B cell (primary cell): Measurements from ENCODE around the gene CCDC178. TPM values are rescaled to one million over a fixed set of nuclear protein-coding genes. Genes with fewer than 3 reads are reported as not detected.

Experiments
- ATAC-seq: fragments of 200-7000 bp; cut with Tn5 transposase; one replicate; pipeline ENCODE4 v1.10.0; 2021; ENCODE audit warnings: low read depth, mild to moderate bottlenecking, moderate number of reproducible peaks, moderate library complexity
- CTCF ChIA-PET: fragments of 350-600 bp; sonication (Branson Sonifier 250); formaldehyde crosslinking; loops from one replicate; lab custom pipeline; 2021; ENCODE audit warnings: antibody characterized with exemption, inconsistent platforms; lab: Charles Lee
- POLR2A ChIA-PET: fragments of 350-600 bp; sonication (Branson Sonifier 250); formaldehyde crosslinking; loops from one replicate; lab custom pipeline; 2021; ENCODE audit warnings: antibody characterized with exemption; lab: Charles Lee
- DNase-seq: peaks from one replicate; pipeline ENCODE4 v3.0.0; 2013
- H2AFZ ChIP-seq: 2 replicates; pipeline ENCODE4 v1.6.1; 2012; ENCODE audit warnings: mild to moderate bottlenecking, low read depth, low read length; ENCODE audit not compliant: insufficient read depth, poor library complexity, severe bottlenecking
- H3K27ac ChIP-seq, 2 donors: 1 replicate in 1 of 2; 2 replicates in 1 of 2; pipeline ENCODE4 v1.5.1; 2012 to 2013; ENCODE audit warnings: low read length in 2 of 2, mild to moderate bottlenecking in 2 of 2, moderate library complexity in 1 of 2
- H3K27me3 ChIP-seq, 4 experiments: fragments of 200-600 bp in 1 of 4; sonication (generic) in 1 of 4; replicated peaks in 1 of 4; 1 replicate in 2 of 4; 2 replicates in 2 of 4; pipeline versions ENCODE4 v1.6.1 to v1.7.0; 2013 to 2016; ENCODE audit warnings: low read length in 3 of 4, mild to moderate bottlenecking in 2 of 4, mixed read lengths in 1 of 4, moderate library complexity in 1 of 4; ENCODE audit not compliant: insufficient read depth in 4 of 4, control insufficient read depth in 3 of 4; ENCODE audit errors: control extremely low read depth in 1 of 4
- H3K36me3 ChIP-seq, 2 experiments: replicated peaks in 1 of 2; 1 replicate in 1 of 2; 2 replicates in 1 of 2; pipeline versions ENCODE4 v1.6.1 to v1.7.1; 2013; ENCODE audit warnings: low read length in 1 of 2; ENCODE audit not compliant: insufficient read depth in 2 of 2, control insufficient read depth in 1 of 2; ENCODE audit errors: control extremely low read depth in 1 of 2, extremely low read depth in 1 of 2
- H3K4me1 ChIP-seq, 2 donors: fragments of 200-600 bp in 1 of 2; sonication (generic) in 1 of 2; 1 replicate in 1 of 2; 2 replicates in 1 of 2; pipeline versions ENCODE4 v1.5.1 to v1.6.1; 2013 to 2017; ENCODE audit warnings: low read length in 2 of 2; ENCODE audit not compliant: control insufficient read depth in 2 of 2, insufficient read depth in 2 of 2
- H3K4me2 ChIP-seq: replicated peaks from 2 replicates; pipeline ENCODE3; 2012; ENCODE audit warnings: mild to moderate bottlenecking, low read depth, low read length; ENCODE audit not compliant: poor library complexity, severe bottlenecking
- H3K4me3 ChIP-seq, 5 experiments: fragments of 200-600 bp in 1 of 5; sonication (generic) in 1 of 5; 1 replicate in 3 of 5; 2 replicates in 2 of 5; pipeline versions ENCODE4 v1.5.1 to v1.7.0; 2011 to 2016; ENCODE audit warnings: low read length in 4 of 5, mild to moderate bottlenecking in 4 of 5, low read depth in 2 of 5, control low read depth in 1 of 5, moderate library complexity in 1 of 5; ENCODE audit not compliant: insufficient read depth in 1 of 5; ENCODE audit errors: control extremely low read depth in 1 of 5, extremely low read depth in 1 of 5
- H3K79me2 ChIP-seq: fragments of 200-600 bp; sonication (generic); one replicate; pipeline ENCODE4 v1.6.0; 2016; ENCODE audit warnings: low read length; ENCODE audit not compliant: control insufficient read depth, insufficient read depth
- H3K9ac ChIP-seq: fragments of 200-600 bp; sonication (generic); 2 replicates; pipeline ENCODE4 v1.6.1; 2017; ENCODE audit warnings: mild to moderate bottlenecking, low read length, moderate library complexity
- H3K9me3 ChIP-seq, 3 donors: one replicate each; pipeline versions ENCODE4 v1.6.1 to v1.7.1; 2013; ENCODE audit warnings: low read length in 2 of 3; ENCODE audit not compliant: control insufficient read depth in 2 of 3, insufficient read depth in 1 of 3; ENCODE audit errors: control extremely low read depth in 1 of 3
- H4K20me1 ChIP-seq: 2 replicates; pipeline ENCODE4 v1.6.0; 2012; ENCODE audit warnings: mild to moderate bottlenecking, low read length; ENCODE audit not compliant: insufficient read depth, control insufficient read depth, poor library complexity, severe bottlenecking
- H3K27ac Mint-ChIP-seq: one replicate; pipeline ENCODE4 v1.8.0; 2021; ENCODE audit warnings: mixed read lengths
- H3K27me3 Mint-ChIP-seq: one replicate; pipeline ENCODE4 v1.8.0; 2021; ENCODE audit warnings: mixed read lengths
- H3K4me1 Mint-ChIP-seq: one replicate; pipeline ENCODE4 v1.8.0; 2021; ENCODE audit warnings: mixed read lengths
- H3K4me3 Mint-ChIP-seq: one replicate; pipeline ENCODE4 v1.8.0; 2021; ENCODE audit warnings: mixed read lengths
- H3K9me3 Mint-ChIP-seq: one replicate; pipeline ENCODE4 v1.8.0; 2022; ENCODE audit warnings: mixed read lengths; ENCODE audit not compliant: insufficient read depth
- EZH2 ChIP-seq: IDR thresholded peaks from 2 replicates; pipeline ENCODE4 v1.6.1; 2012; ENCODE audit warnings: borderline replicate concordance, low read depth, mild to moderate bottlenecking, moderate library complexity, low read length; ENCODE audit not compliant: insufficient read depth, poor library complexity, severe bottlenecking
- whole genome bisulfite sequencing: methylation state at CpG from one replicate; pipeline ENCODE4 v1.1.5; 2013; ENCODE audit warnings: missing lambda C conversion rate; ENCODE audit not compliant: insufficient coverage; 5-methylcytosine and 5-hydroxymethylcytosine counted together
- intact Hi-C: fragments of 100-400 bp; cut with micrococcal nuclease; formaldehyde crosslinking; loops from one replicate; pipeline ENCODE4 v1.10.0; 2022
- polyA plus RNA-seq: library from polyadenylated mRNA; depleted of rRNA; stranded (reverse); fragments of >200 nt; gene quantifications from 2 replicates; pipeline ENCODE4 v1.2.3, GENCODE V29; 2012
- total RNA-seq, 2 donors: library from RNA; stranded (reverse); fragments of 120-200 nt in 1 of 2; gene quantifications; 1 replicate in 1 of 2; 2 replicates in 1 of 2; pipeline versions ENCODE4 v1.2.3 to v1.2.4, GENCODE V29; 2013 to 2022
- TF ChIP-seq, protein P1 (sequence below): fragments of 200-600 bp; IDR thresholded peaks from one replicate; pipeline ENCODE4 v1.8.0; 2022; ENCODE audit warnings: antibody characterized with exemption, mild to moderate bottlenecking

The CCDC178 gene
- total and polyA plus RNA-seq, 2 donors (not counting 1 experiment from before 2014, with no cell fraction given): not detected

DNA sequence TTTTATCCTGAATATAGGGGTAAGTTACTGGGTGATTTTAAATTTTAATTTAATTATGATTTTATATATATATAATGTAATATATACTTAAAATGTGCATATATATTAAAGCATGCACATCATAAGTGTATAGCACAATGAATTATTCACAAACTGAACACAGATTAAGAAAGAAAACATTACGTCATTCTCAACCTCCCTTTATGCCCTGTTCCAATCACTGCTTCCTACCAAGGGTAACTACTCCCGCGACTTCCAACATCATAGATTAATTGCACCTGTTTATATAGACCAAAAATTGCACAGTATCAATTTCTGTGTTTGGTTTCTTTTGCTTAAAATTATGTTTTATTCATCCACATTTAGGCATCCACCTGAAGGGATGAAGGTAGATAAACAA lies 366.4 kb downstream of the CCDC178 start:
- WGBS: no CpG with 5 or more reads among the region's 3 CpGs
- H3K9me3 Mint-ChIP-seq: no peaks in the 10 kb centered on the region
- ChIA-PET POLR2A (no interaction called here), CTCF (no interaction called here)
- Histone ChIP-seq H2AFZ (no peak overlapping the region), H3K36me3 (no peaks in the 10 kb centered on the region), H3K9me3 (no peaks in the 10 kb centered on the region), H3K4me3 (no peak overlapping the region), H3K4me1 (no peaks in the 10 kb centered on the region), H3K27me3 (no peaks in the 10 kb centered on the region), H3K4me2 (no peak overlapping the region), H4K20me1 (no peaks in the 10 kb centered on the region), H3K9ac (no peak overlapping the region), H3K79me2 (no peaks in the 10 kb centered on the region), H3K27ac (no peak overlapping the region)
- TF ChIP-seq, protein P1, sequence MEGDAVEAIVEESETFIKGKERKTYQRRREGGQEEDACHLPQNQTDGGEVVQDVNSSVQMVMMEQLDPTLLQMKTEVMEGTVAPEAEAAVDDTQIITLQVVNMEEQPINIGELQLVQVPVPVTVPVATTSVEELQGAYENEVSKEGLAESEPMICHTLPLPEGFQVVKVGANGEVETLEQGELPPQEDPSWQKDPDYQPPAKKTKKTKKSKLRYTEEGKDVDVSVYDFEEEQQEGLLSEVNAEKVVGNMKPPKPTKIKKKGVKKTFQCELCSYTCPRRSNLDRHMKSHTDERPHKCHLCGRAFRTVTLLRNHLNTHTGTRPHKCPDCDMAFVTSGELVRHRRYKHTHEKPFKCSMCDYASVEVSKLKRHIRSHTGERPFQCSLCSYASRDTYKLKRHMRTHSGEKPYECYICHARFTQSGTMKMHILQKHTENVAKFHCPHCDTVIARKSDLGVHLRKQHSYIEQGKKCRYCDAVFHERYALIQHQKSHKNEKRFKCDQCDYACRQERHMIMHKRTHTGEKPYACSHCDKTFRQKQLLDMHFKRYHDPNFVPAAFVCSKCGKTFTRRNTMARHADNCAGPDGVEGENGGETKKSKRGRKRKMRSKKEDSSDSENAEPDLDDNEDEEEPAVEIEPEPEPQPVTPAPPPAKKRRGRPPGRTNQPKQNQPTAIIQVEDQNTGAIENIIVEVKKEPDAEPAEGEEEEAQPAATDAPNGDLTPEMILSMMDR: no peak
- no peak for TF ChIP-seq EZH2
- no peak overlapping the region for H3K27ac Mint-ChIP-seq
- H3K4me1 Mint-ChIP-seq: no peaks in the 10 kb centered on the region
- DNase-seq (no peak), ATAC-seq (no peak)
- H3K4me3 Mint-ChIP-seq: no peak overlapping the region
- H3K27me3 Mint-ChIP-seq: peaks cover 11% of the 10 kb centered on the region
- intact Hi-C loops: no loop called here

DNA sequence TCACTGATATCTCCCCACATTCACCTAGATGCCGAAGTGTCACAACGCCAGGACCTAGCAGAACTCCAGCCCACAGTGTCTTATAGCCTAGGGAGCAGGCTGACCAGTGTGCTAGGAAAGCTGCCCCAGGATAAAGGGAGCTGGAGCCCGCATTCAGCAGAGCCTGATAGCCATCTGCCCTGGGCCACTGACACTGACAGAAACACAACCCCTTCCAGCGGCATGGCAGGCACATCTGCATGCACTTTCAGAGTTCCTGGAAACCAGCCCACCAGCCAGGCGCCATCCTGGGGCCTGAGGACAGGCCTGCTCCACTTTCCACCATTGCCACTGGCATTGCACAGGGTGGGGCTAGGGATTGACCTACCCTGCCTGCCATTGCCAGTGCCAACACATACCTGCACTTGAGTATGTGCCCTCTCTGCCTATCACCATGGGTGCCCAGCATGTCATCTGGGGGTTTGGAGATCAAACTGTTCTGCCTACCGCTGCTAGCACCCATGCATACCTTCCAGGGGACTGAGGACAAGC lies 377.6 kb downstream of the CCDC178 start:
- Histone ChIP-seq H3K9me3 (no peaks in the 10 kb centered on the region), H3K27ac (no peak overlapping the region), H3K4me1 (no peaks in the 10 kb centered on the region), H3K9ac (no peak overlapping the region), H3K36me3 (no peaks in the 10 kb centered on the region), H3K4me2 (no peak overlapping the region), H3K79me2 (no peaks in the 10 kb centered on the region), H2AFZ (no peak overlapping the region), H3K4me3 (no peak overlapping the region), H4K20me1 (no peaks in the 10 kb centered on the region), H3K27me3 (no peaks in the 10 kb centered on the region)
- peaks cover 18% of the 10 kb centered on the region for H3K27me3 Mint-ChIP-seq
- WGBS: 90% methylated on average over 6 of the region's 6 CpGs
- H3K9me3 Mint-ChIP-seq: no peaks in the 10 kb centered on the region
- H3K4me3 Mint-ChIP-seq: no peak overlapping the region
- intact Hi-C loops: no loop called here
- TF ChIP-seq, protein P1: no peak
- TF ChIP-seq EZH2: no peak
- ATAC-seq (no peak), DNase-seq (no peak)
- H3K4me1 Mint-ChIP-seq: no peaks in the 10 kb centered on the region
- ChIA-PET CTCF (no interaction called here), POLR2A (no interaction called here)
- no peak overlapping the region for H3K27ac Mint-ChIP-seq
